GM19372 (cell line): ENCODE results near the gene ALKBH3.

Experiments used
- ATAC-seq: cut with Tn5 transposase; IDR thresholded peaks from one replicate; pipeline ENCODE4 v1.9.1; 2021; ENCODE audit warnings: mild to moderate bottlenecking, low read depth, moderate library complexity; ENCODE audit not compliant: unreplicated experiment

ALKBH3 gene

GRCh38 chr11:43955381-43956118 lies 74.9 kb downstream of the ALKBH3 start:
- ATAC-seq = no peak

GRCh38 chr11:43957571-43957970 lies 76.9 kb downstream of the ALKBH3 start:
- ATAC-seq = no peak

- no peak for ATAC-seq
Observed at GRCh38 chr11:43959321-43959995, 78.8 kb downstream of the ALKBH3 start.

- ATAC-seq = no peak
Observed at GRCh38 chr11:43962383-43963278, 82.0 kb downstream of the ALKBH3 start.

GRCh38 chr11:43963279-43963620 lies 82.6 kb downstream of the ALKBH3 start:
- no peak for ATAC-seq

GRCh38 chr11:43967661-43968060 lies 87.0 kb downstream of the ALKBH3 start:
- ATAC-seq = no peak

- no peak for ATAC-seq
Observed at GRCh38 chr11:43968719-43969118, 88.1 kb downstream of the ALKBH3 start.

GRCh38 chr11:43969543-43969942 lies 88.9 kb downstream of the ALKBH3 start:
- ATAC-seq = no peak
